Activated gamma-delta T cell (primary cell): ENCODE results near the gene STARD3NL.
"Not testable (repeated sequence)": the region's sequence is repeated elsewhere in the genome, so short reads cannot be mapped to it uniquely, and the experiment has no call there.

ENCODE experiments used
- DNase-seq: peaks from one replicate; lab custom pipeline; 2025; lab: John Stamatoyannopoulos, UW
- total RNA-seq, 2 donors: gene quantifications; one replicate each; lab custom pipeline; 2026; lab: John Stamatoyannopoulos, UW

The STARD3NL gene, protein sequence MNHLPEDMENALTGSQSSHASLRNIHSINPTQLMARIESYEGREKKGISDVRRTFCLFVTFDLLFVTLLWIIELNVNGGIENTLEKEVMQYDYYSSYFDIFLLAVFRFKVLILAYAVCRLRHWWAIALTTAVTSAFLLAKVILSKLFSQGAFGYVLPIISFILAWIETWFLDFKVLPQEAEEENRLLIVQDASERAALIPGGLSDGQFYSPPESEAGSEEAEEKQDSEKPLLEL
- 26.1 to 34.3 reads per million in 2 donors for total RNA-seq

GRCh38 chr7:38178004-38178694 is at the start of gene STARD3NL:
STARD3NL (plus strand) TSS chr7:38178245; CDS start chr7:38207505, 29,260 bp downstream.
- DNase-seq: peak; percentile 75

DNA sequence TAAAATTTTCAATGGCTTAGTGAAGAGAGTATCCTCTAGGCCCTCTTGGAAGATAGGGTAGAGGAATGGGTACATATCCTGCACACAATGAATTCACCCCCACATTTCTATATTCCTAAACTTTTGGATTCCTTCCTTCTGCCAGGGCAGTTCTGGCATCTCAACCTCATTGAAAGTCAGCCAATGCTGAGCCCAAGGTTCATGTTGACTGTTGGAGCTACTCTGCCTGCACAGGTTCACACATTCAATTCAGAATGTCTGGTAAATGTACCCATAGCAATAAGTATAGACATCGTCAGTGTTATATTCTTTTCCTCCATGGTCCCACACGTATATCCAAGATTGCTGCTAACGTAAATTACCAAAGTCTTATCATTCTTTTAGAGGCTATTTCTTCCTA is 48.9 kb upstream of the STARD3NL start:
- DNase-seq: no peak

DNA sequence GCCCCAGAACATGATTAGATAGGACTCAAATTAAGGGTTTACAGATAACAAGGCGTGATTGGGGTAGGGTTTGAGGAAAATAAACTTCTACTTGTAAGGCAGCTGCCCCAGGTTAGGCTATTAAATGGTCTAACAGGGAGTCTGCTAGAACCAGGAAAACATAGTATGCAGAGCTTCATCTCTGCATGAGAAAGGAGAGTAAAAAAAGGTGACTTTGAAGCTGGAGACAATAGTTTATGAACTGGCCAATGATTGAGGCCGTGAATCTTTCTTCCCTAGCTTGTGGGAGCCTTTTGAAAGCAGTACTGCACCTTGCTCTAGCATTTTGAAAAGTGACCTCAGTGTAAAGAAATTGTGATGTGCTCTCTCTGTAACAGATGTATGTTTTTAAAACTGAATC is 48.5 kb upstream of the STARD3NL start:
- DNase-seq: no peak

DNA sequence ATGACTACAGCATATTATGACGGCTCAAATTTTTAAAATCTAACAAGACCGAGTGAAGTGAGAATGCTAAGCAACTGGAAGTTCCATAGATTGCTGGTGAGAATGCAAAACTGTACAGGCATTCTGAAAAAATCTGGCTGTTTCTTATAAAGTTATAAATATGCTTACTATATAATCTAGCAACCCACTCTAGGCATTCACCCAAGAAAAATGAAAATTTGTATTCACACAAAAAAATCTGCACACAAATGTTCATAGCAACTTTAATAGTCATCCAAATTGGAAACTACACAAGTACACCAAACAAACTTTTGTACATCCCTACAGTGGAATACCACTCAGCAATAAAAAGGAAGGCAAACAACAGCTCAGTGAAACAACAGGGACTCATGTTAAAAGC is 39.9 kb upstream of the STARD3NL start:
- no peak for DNase-seq

DNA sequence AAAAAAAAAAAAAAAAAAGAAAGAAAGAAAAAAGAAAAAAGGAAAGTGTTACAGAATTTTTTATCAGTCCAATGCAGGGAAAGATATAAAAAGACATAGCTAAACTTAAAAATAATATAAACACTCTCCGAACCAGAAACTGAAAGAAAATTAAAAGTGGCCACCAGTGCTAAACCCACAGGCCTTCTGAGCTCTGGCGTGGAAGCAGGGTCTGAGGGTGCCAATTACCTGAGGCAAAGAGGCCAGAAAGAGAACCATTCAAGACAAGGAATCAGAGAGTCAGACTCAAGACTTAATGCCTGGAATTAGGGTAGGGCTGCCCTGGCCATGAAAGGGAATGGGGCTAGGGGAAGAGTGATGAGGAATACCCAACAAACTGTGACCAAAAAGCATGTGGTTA is 36.9 kb upstream of the STARD3NL start:
- no peak for DNase-seq

GRCh38 chr7:38142736-38143135 is 35.3 kb upstream of the STARD3NL start:
- no peak for DNase-seq

DNA sequence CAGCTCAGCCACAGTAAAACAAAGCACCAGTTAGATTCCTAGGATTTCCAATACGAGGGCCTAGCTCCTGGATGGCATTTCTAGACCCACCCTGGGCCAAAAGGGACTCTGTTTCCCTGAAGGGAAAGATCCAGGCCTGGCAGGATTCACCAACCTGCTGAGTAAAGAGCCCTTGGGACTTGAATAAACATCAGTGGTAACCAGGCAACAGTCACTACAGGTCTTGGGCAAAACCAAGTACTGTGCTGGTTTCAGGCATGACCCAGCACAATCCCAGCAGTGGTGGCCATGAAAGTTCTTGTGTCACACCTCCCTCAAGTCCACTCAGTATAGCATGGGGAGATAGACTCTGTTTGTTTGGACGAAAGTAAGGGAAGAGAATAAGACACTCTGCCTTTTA is 31.0 kb upstream of the STARD3NL start:
- no peak for DNase-seq

DNA sequence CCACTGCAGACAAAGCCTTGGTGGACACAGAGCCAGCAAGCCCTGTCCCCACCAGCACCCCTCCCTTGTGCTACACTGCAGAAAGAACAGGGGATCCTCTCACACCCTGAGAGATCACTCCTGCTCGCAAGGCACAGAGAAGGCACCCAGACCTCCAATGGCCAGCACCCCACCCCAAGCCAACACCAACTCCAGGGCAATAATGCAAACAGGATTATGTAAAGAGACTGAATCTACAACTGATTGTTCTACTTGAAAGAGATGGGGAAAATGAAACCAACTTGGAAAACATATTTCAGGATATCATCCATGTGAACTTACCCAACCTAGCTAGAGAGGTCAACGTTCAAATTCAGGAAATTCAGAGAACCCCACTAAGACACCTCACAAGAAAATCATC is 26.5 kb upstream of the STARD3NL start:
- no peak for DNase-seq

DNA sequence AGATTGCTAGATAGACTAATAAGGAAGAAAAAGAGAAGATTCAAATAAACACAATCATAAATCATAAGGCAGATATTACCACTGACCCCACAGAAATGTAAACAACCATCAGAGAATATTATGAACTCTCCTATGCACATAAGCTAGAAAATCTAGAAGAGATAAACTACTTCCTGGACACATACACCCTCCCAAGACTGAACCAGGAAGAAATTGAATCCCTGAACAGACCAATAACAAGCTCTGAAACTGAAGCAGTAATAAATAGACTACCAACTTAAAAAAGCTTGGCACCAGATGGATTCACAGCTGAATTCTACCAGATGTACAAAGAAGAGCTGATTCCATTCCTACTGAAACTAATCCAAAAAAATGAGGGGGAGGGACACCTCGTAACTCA is 24.5 kb upstream of the STARD3NL start:
- no peak for DNase-seq

- DNase-seq: no peak
Measured at GRCh38 chr7:38154278-38154677, 23.8 kb upstream of the STARD3NL start.

- DNase-seq: no peak
Measured at GRCh38 chr7:38160003-38160571, 18.0 kb upstream of the STARD3NL start.

GRCh38 chr7:38162036-38162435 is 16.0 kb upstream of the STARD3NL start:
- DNase-seq: no peak

DNA sequence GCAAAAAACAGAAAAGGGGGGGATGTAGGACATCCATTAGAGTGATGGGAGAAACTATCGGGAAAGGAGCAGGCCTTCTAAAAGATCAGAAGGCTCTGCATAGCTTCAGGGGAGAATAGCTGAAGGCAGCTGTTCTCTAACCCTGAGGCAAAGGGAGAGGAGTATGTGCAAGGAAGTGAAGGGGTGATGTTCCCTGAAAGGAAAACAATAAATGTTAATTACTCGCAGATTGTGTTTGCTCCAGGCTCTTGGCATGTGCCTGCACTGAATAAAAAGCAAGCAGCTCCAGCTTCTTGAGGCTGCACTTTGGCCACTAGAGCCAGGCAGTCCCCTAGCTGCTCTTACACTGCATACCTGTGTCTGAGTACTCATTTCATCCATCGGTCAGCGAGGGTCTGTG is 14.4 kb upstream of the STARD3NL start:
- no peak for DNase-seq

GRCh38 chr7:38168890-38169570 is 9.0 kb upstream of the STARD3NL start:
- DNase-seq: no peak

GRCh38 chr7:38169847-38170246 is 8.2 kb upstream of the STARD3NL start:
- DNase-seq: no peak

DNA sequence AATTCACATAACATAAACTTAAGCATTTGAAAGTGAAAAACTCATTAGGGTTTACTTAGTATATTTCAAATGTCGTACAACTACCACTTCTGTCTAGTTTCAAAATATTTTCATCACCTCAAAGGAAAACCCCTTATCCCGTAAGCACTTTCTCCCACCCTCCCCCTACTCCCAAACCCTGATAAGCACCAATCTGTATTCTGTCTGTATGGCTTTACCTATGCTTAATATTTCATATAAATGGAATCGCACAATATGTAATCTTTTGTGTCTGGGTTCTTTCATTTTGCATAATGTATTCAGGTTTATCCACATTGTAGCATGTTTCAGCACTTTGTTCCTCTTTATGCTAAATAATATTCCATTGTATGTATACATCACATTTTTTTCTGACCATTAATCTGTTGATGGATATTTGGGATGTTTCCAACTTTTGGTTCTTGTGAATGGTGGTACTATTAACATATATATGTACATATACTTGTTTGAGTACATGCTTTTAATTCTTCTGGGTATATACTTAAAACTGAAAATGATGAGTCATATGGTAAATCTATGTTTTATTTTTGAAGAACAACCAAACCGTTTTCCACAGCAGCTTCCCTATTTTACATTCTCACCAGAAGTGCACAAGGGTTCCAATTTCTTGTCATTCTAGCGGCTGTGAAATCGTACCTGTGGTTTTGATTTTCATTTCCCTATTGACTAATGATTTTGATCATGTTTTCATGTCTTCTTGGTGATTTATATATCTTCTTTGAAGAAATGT is 6.2 kb upstream of the STARD3NL start:
- no peak for DNase-seq

GRCh38 chr7:38175547-38175946 is 2.5 kb upstream of the STARD3NL start:
- not testable (repeated sequence) for DNase-seq

DNA sequence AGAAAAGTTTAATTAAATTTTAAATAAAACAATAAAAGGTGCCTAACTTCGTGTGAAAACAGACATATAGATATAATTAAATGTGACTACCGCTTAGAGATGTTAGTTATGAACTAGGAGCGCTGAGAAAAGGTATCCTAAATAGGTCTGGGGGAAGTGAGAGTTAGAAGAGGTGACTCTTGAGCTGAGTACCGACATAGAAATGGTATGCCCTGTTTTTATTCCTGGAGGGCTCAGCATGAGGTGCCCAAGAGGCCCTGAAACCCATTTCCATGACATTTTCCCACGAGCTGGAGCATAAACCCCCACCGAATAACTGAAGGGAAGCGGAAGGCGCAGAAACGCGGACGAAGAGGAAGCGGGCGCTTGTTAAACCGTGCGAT is 433 bp upstream of the STARD3NL start:
- DNase-seq: no peak

GRCh38 chr7:38178695-38179344 is 775 bp downstream of the STARD3NL start:
- DNase-seq: peak; percentile 29

DNA sequence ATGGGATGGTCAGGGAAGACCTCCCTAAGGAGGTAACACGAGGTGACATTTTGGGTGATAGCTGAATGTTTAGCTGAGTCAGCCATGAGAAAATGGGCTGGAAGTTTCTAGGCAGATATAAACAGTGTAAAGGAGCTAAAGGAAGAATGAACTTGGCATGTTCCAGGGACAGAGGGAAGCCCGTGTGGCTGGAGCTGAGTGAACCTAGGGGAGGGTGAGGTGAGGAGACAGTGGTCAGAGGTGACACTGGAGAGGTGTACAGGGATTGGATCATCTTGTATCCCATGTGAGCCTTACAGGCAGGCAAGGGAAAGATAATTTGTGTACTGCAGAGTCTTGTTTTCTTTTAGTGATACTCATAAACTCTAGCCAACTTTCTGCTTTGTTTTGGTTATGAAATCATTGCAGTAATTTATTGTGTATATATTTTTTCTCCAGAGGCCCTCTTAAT is 1.8 kb downstream of the STARD3NL start:
- no peak for DNase-seq

- no peak for DNase-seq
Measured at GRCh38 chr7:38181111-38181510, 3.1 kb downstream of the STARD3NL start.
